ENCODE results near the gene COG7. TPM values are rescaled to one million over a fixed set of nuclear protein-coding genes. Genes with fewer than 3 reads are reported as not detected.
A peak's percentile ranks its signal among the peaks of the same experiment; 100 is the strongest.

The COG7 gene
- total RNA-seq, 1 donor from 2014 or later, result 17.7 TPM

GRCh38 chr16:23378256-23378655 lies 74.7 kb downstream of the COG7 start:
- Mint-ChIP-seq H3K9me3 (ENCODE audit: low read depth) (no peaks in the 10 kb centered on the region), H3K36me3 (ENCODE audit: low read depth) (no peaks in the 10 kb centered on the region), H3K4me1 (ENCODE audit: low read depth) (no peaks in the 10 kb centered on the region), H3K4me3 (ENCODE audit: unreplicated experiment) (no peak overlapping the region), H3K27me3 (ENCODE audit: low read depth) (peaks cover 19% of the 10 kb centered on the region), H3K27ac (ENCODE audit: unreplicated experiment) (no peak overlapping the region)
- TF ChIP-seq CTCF (IDR thresholded peaks at IDR 0.05), result no peak
- peak; percentile 71 for DNase-seq (ENCODE audit: low spot score)

GRCh38 chr16:23377071-23377931 lies 75.7 kb downstream of the COG7 start:
- TF ChIP-seq CTCF (IDR thresholded peaks at IDR 0.05), result no peak
- no peaks in the 10 kb centered on the region for H3K9me3 Mint-ChIP-seq (ENCODE audit: low read depth)
- H3K4me1 Mint-ChIP-seq (ENCODE audit: low read depth), result no peaks in the 10 kb centered on the region
- DNase-seq (ENCODE audit: low spot score), result peak; percentile 58
- no peak overlapping the region for H3K27ac Mint-ChIP-seq (ENCODE audit: unreplicated experiment)
- peaks cover 19% of the 10 kb centered on the region for H3K27me3 Mint-ChIP-seq (ENCODE audit: low read depth)
- H3K36me3 Mint-ChIP-seq (ENCODE audit: low read depth), result no peaks in the 10 kb centered on the region
- H3K4me3 Mint-ChIP-seq (ENCODE audit: unreplicated experiment), result no peak overlapping the region

- no peak for TF ChIP-seq CTCF (IDR thresholded peaks at IDR 0.05)
- no peaks in the 10 kb centered on the region for H3K4me1 Mint-ChIP-seq (ENCODE audit: low read depth)
- peaks cover 23% of the 10 kb centered on the region for H3K27me3 Mint-ChIP-seq (ENCODE audit: low read depth)
- no peak overlapping the region for H3K4me3 Mint-ChIP-seq (ENCODE audit: unreplicated experiment)
- DNase-seq (ENCODE audit: low spot score), result no peak
- H3K9me3 Mint-ChIP-seq (ENCODE audit: low read depth), result no peaks in the 10 kb centered on the region
- no peak overlapping the region for H3K27ac Mint-ChIP-seq (ENCODE audit: unreplicated experiment)
- H3K36me3 Mint-ChIP-seq (ENCODE audit: low read depth), result no peaks in the 10 kb centered on the region
Observed at GRCh38 chr16:23375643-23376042, 77.3 kb downstream of the COG7 start.

- H3K36me3 Mint-ChIP-seq (ENCODE audit: low read depth), result no peaks in the 10 kb centered on the region
- no peak overlapping the region for H3K4me3 Mint-ChIP-seq (ENCODE audit: unreplicated experiment)
- no peak for TF ChIP-seq CTCF (IDR thresholded peaks at IDR 0.05)
- H3K9me3 Mint-ChIP-seq (ENCODE audit: low read depth), result no peaks in the 10 kb centered on the region
- H3K4me1 Mint-ChIP-seq (ENCODE audit: low read depth), result no peaks in the 10 kb centered on the region
- DNase-seq (ENCODE audit: low spot score), result no peak
- peaks cover 29% of the 10 kb centered on the region for H3K27me3 Mint-ChIP-seq (ENCODE audit: low read depth)
- no peak overlapping the region for H3K27ac Mint-ChIP-seq (ENCODE audit: unreplicated experiment)
Observed at GRCh38 chr16:23374721-23375510, 78.1 kb downstream of the COG7 start.

GRCh38 chr16:23373436-23374219 lies 79.4 kb downstream of the COG7 start:
- Mint-ChIP-seq H3K36me3 (ENCODE audit: low read depth) (no peaks in the 10 kb centered on the region), H3K27me3 (ENCODE audit: low read depth) (peaks cover 20% of the 10 kb centered on the region), H3K4me1 (ENCODE audit: low read depth) (no peaks in the 10 kb centered on the region), H3K27ac (ENCODE audit: unreplicated experiment) (no peak overlapping the region), H3K4me3 (ENCODE audit: unreplicated experiment) (no peak overlapping the region), H3K9me3 (ENCODE audit: low read depth) (no peaks in the 10 kb centered on the region)
- no peak for TF ChIP-seq CTCF (IDR thresholded peaks at IDR 0.05)
- no peak for DNase-seq (ENCODE audit: low spot score)

All from chondrocyte (in vitro differentiated cells).